Activated CD8-positive, alpha-beta memory T cell treated with anti-CD3 and anti-CD28 coated beads for 4 hours (primary cell): ENCODE measurements around the gene TTC34.
A peak's percentile ranks its signal among the peaks of the same experiment; 100 is the strongest.
"Not testable (repeated sequence)": the region's sequence is repeated elsewhere in the genome, so short reads cannot be mapped to it uniquely, and the experiment has no call there.

Experiments
- DNase-seq, 2 donors: peaks; one replicate each; pipeline ENCODE4 v3.0.0-alpha.2; 2020; ENCODE audit warnings: low read depth in 2 of 2

Gene TTC34

GRCh38 chr1:2796890-2797740, 4.4 kb downstream of the TTC34 start:
- DNase-seq: no peak

GRCh38 chr1:2795926-2796325, 5.6 kb downstream of the TTC34 start:
- DNase-seq: no peak

GRCh38 chr1:2791027-2791760, 10.3 kb downstream of the TTC34 start:
- no peak for DNase-seq

- DNase-seq: no peak
Observed at GRCh38 chr1:2789986-2790581, 11.4 kb downstream of the TTC34 start.

- DNase-seq: no peak
Observed at GRCh38 chr1:2789164-2789985, 12.1 kb downstream of the TTC34 start.

GRCh38 chr1:2788506-2789163, 12.9 kb downstream of the TTC34 start:
- no peak for DNase-seq

GRCh38 chr1:2787163-2787911, 14.2 kb downstream of the TTC34 start:
- DNase-seq: no peak

GRCh38 chr1:2786329-2787162, 14.9 kb downstream of the TTC34 start:
- peak; percentile 38 to 50 for DNase-seq

GRCh38 chr1:2785631-2786328, 15.7 kb downstream of the TTC34 start:
- DNase-seq: no peak

GRCh38 chr1:2784854-2785630, 16.5 kb downstream of the TTC34 start:
- DNase-seq: no peak

GRCh38 chr1:2783435-2784397, 17.8 kb downstream of the TTC34 start:
- DNase-seq: no peak

GRCh38 chr1:2783069-2783434, 18.4 kb downstream of the TTC34 start:
- no peak for DNase-seq

GRCh38 chr1:2781627-2782026, 19.9 kb downstream of the TTC34 start:
- no peak for DNase-seq

- DNase-seq: no peak
Observed at GRCh38 chr1:2778220-2778592, 23.3 kb downstream of the TTC34 start.

GRCh38 chr1:2777424-2778219, 23.9 kb downstream of the TTC34 start:
- no peak for DNase-seq

- DNase-seq: not testable (repeated sequence)
Observed at GRCh38 chr1:2775333-2775732, 26.2 kb downstream of the TTC34 start.
